Adrenal gland (tissue), 5 donors: ENCODE data around the gene LSM14B.

Experiments used
- CTCF ChIP-seq, 6 experiments: fragments of 450-650 bp in 4 of 6; fragments of 200-600 bp in 2 of 6; sonication (generic) in 1 of 6; IDR thresholded peaks; 1 replicate in 5 of 6; 2 replicates in 1 of 6; pipeline versions ENCODE4 v1.5.1 to v1.8.0; 2016 to 2021; ENCODE audit warnings: antibody characterized with exemption in 6 of 6, mild to moderate bottlenecking in 2 of 6, moderate library complexity in 1 of 6
- POLR2A ChIP-seq, 2 donors: fragments of 450-650 bp; IDR thresholded peaks; one replicate each; pipeline ENCODE4 v1.6.1; 2017; ENCODE audit warnings: antibody characterized with exemption in 2 of 2, mild to moderate bottlenecking in 2 of 2, moderate library complexity in 1 of 2
- donor health status: DM: no; HTN: no; CAD: no.

DNA sequence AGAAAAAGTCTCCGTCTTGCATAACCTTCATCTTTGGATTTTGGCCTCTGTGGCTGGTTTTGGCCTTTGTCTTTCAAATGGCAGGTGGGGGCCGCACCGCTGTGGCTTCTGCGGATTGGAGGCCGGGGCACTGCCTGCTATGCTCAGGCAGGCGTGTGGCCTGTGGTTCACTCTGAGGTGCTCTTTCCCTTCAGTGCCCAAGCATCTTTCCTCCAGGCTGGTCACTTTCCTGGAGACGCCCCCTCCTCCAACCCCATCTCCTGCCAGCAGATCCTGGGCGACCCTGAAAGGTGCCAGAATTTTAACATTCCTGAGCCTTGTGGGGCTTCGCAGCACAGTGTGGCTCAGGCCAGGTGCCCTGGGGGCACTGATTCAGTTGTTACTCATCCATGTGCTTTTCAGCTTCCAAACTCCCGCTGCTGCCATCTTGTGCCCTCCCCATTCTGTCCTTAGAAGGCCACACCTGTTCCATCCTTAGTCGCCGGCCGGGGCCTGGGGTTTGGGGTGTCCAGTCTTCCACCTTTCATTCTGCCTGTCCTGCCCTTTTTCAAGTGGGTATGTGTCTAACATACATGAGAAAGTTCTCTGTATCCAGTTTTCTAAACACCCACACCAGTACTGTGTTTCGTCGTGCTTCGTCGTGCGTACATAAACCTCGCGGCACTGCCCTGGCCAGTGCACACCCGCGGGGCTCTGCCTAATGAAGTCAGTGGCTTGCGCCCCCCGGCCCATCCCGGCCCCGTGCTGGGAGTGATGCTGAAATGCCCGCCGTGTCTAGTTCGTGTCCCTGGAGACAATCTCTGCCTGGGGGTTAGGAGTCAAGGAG lies 33.4 kb downstream of the LSM14B start:
- TF ChIP-seq POLR2A (IDR thresholded peaks at IDR 0.05) (no peak), CTCF (IDR thresholded peaks at IDR 0.05) (no peak)
